GM19468 (cell line): ENCODE results near the gene ANKRD55.
A peak's percentile ranks its signal among the peaks of the same experiment; 100 is the strongest.
"Not testable (repeated sequence)": the region's sequence is repeated elsewhere in the genome, so short reads cannot be mapped to it uniquely, and the experiment has no call there.

ENCODE experiments used
- ATAC-seq: cut with Tn5 transposase; IDR thresholded peaks from one replicate; pipeline ENCODE4 v1.9.1; 2021; ENCODE audit warnings: mild to moderate bottlenecking, moderate library complexity, moderate number of reproducible peaks; ENCODE audit not compliant: unreplicated experiment; ENCODE audit errors: extremely low read depth

The ANKRD55 gene

GRCh38 chr5:56115589-56115988 lies 117.5 kb downstream of the ANKRD55 start:
- no peak for ATAC-seq

GRCh38 chr5:56112526-56113121 lies 120.5 kb downstream of the ANKRD55 start:
- ATAC-seq = no peak

GRCh38 chr5:56111404-56111781 lies 121.7 kb downstream of the ANKRD55 start:
- ATAC-seq = no peak

GRCh38 chr5:56110646-56111403 lies 122.3 kb downstream of the ANKRD55 start:
- no peak for ATAC-seq

DNA sequence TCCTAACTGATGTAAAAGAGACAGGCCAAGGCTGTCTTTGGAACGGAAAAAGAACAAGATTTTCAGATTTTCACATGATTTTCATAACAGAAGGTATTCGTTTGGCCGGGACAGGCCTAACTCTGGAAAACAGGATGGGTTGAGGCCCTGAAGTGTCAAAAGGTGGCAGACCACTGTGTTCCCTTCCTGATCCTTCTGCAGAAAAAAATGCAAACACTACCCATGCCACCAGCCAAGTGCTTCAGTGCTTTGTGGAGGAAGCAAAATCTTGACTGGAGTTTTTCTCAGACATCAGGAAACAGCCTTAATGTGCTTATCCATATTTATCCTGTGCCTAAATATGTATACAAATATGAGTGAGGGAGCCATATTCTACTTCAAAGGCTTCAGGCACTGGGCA lies 124.9 kb downstream of the ANKRD55 start:
- no peak for ATAC-seq

- ATAC-seq = no peak
These were observed 126.3 kb downstream of the ANKRD55 start for GRCh38 chr5:56106837-56107236.

GRCh38 chr5:56105511-56106291 lies 127.4 kb downstream of the ANKRD55 start:
- ATAC-seq = no peak

- ATAC-seq = no peak
These were observed 130.2 kb downstream of the ANKRD55 start for GRCh38 chr5:56102889-56103288.

- ATAC-seq = not testable (repeated sequence)
These were observed 130.9 kb downstream of the ANKRD55 start for GRCh38 chr5:56102207-56102606.

DNA sequence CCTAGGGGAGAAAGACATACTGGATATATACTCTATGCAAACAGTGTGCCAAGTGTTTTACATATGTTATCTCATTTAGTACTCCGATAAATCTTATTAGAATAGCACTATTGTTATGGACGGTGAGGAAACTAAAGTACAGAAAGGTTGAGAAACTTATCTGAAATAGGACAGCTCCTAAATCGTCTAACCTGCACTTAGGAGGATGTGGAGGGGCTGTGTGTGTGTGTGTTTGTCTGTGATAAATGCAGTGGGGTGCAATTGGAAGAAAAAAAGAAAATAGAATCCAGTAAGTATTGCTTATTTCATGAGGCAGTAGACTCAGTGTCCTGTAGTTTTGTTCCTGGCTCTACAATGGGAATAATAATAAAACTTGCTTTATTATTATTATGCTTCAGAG lies 131.9 kb downstream of the ANKRD55 start:
- no peak for ATAC-seq

DNA sequence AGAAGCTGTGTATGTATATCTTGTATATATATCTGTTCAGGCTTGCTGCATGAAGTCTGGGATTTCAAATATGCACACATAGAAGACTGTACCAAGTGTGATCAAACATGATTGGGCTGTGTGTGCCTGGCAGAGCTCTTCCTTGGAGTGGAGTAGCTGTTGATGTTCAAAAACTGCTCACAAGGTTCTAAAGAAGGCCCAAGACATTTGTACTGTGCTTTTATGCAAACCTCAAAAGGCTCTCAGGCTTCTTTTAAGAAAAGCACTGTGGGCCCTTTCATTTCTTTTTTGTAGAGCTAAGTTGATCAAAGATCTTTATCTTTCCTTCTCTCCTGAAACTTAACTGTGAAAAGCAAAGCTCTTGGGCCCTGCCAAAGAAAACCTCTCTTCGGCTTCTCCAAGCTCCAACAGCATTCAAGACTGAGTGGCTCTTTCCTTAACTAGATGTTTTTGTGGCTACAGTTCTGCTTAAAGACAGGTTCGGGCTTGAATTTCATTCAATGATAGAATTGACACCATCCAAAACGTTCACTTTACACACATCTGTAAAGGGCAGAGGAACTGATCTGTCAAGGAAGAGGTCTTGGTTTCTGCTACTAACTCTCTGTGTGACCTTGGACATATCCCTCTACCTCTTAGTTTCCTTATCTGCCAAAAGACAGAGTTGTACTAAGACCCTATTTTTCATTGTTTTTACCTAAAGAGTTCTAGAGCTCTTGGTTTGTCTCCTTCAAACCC lies 132.5 kb downstream of the ANKRD55 start:
- ATAC-seq = no peak

DNA sequence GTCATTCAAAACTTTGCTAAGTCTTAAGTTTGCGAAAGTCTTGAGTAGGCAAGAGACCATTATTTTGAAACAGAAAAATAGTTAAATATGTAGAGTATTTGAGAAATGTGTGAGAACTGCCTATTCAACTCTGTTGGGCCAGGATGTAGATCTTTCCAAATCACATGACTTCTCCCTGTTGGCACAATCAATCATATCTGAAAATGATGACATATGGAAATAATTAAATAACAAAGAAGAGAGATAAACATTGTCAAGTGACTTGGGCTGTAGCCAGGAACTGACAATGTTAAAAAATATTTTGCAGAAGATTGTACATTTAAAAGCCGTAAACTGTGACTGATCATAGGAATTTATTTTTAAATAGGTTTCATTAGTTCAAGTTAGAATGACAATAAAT lies 133.8 kb downstream of the ANKRD55 start:
- ATAC-seq = no peak

DNA sequence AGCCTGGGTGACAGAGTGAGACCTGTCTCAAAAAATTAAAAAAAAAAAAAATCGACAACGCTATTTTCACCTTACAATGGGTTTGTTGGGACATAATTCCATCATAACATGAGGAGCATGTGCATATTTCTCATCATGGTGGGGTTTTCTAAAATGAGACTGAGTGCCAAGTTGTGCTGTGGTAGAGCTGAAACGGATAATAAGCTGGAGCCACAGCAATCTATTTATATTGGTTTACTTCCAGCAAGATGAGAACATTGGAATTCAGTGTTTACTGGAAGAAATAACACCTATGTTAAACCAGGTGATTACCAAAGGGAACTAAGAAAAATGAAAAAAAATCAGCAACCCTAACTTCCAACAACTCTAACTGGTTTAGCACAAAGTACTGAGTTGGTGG lies 136.1 kb downstream of the ANKRD55 start:
- no peak for ATAC-seq

GRCh38 chr5:56095579-56096102 lies 137.5 kb downstream of the ANKRD55 start:
- ATAC-seq = peak; percentile 55

GRCh38 chr5:56094579-56095361 lies 138.4 kb downstream of the ANKRD55 start:
- ATAC-seq = peak; percentile 3

GRCh38 chr5:56093970-56094369 lies 139.2 kb downstream of the ANKRD55 start:
- no peak for ATAC-seq

- ATAC-seq = no peak
These were observed 141.0 kb downstream of the ANKRD55 start for GRCh38 chr5:56092115-56092514.

- ATAC-seq = no peak
These were observed 141.5 kb downstream of the ANKRD55 start for GRCh38 chr5:56091664-56092063.

DNA sequence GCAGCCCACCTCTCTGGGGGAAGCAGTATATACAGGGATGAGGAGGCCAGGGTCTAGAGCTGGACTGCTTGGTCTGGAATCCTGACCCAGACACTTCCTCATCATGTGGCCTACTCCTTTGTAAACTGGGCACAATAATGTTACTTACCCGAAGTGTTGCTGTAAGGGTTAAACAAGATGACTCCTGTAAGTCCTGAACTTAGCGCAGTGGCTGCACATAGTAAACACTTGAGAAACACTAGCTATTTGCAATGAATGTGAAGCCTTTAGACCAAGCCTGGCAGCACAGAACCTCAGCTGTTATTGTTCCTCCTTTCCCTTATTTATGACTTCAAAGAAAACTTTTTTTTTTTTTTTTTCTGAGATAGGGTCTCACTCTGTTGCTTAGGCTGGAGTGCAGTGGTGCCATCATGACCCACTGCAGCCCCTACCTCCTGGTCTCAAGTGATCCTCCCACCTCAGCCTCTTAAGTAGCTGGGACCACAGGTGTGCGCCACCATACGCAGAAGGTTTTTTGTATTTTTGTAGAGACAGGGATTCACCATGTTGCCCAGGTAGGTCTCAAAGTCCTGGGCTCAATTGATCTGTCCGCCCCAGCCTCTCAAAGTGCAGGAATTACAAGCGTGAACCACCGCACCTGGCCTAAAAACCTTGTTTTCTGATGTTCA lies 142.2 kb downstream of the ANKRD55 start:
- ATAC-seq = no peak
